ENCODE measurements around the gene WDR70.
A peak's percentile ranks its signal among the peaks of the same experiment; 100 is the strongest.
"Not testable (repeated sequence)": the region's sequence is repeated elsewhere in the genome, so short reads cannot be mapped to it uniquely, and the experiment has no call there.

The WDR70 gene

GRCh38 chr5:37654566-37654965 is 275.4 kb downstream of the WDR70 start:
- DNase-seq: not testable (repeated sequence)

- DNase-seq: no peak
These were observed 277.9 kb downstream of the WDR70 start for GRCh38 chr5:37657046-37657445.

GRCh38 chr5:37658440-37658839 is 279.3 kb downstream of the WDR70 start:
- DNase-seq: no peak

- DNase-seq: no peak
These were observed 281.2 kb downstream of the WDR70 start for GRCh38 chr5:37660319-37660718.

- DNase-seq: no peak
These were observed 282.3 kb downstream of the WDR70 start for GRCh38 chr5:37661227-37661920.

DNA sequence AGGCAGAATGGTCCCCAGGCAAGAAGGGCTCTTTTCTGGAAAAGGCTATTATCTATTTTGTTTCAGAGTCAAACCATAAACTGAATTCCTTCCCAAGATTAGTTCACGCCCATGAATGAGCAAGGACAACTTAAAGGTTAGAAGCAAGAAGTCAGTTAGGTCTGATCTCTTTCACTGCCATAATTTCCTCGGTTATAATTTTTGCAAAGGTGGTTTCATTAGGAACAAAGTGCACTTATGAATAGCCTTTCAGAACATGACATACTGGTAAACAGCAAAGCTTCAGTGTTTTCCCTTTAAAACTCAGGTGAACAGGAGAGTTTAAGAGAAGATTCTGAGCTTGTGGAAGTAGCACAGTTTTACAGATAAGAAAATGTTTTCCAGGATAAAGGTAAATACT is 282.8 kb downstream of the WDR70 start:
- no peak for DNase-seq

GRCh38 chr5:37662362-37662761 is 283.2 kb downstream of the WDR70 start:
- DNase-seq: no peak

GRCh38 chr5:37662789-37663485 is 283.8 kb downstream of the WDR70 start:
- no peak for DNase-seq

DNA sequence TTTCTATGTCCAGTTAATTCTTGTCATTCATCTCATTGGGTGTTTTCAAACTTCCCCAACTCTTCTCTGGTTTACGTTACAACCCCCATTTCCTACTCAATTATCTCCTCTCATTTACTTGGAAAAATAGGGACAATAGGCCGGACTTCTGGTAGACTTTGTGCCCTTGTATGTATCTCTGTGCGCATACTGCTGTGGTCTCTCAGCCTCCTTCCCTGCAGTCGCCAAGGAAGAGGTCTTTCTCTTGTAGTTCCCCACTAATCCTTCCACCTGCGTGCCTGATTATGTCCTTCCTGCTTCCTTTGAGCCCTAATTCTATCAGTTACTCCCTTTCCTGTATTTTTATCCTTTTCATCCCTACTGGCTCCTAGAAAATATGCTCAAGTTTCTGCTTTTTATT is 284.4 kb downstream of the WDR70 start:
- DNase-seq: no peak

DNA sequence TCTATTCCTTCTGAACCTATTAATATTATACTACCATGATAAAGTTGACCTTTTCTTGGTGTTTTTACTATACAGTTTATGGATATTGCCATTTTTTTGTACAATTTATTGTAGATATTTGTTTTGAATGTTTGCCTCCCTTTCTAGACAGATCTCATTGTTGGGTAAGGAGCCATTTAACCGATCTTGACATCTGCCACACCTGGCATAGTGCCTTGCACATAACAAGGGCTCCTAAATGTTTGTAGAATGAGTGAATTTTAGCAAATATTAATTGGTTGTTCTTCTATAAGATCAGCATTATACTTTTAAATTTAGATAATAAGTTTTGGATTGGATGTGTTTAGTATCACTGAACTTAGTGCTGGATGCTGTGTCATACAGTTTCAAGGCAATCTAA is 285.4 kb downstream of the WDR70 start:
- DNase-seq: no peak

- no peak for DNase-seq
These were observed 286.2 kb downstream of the WDR70 start for GRCh38 chr5:37665272-37665671.

DNA sequence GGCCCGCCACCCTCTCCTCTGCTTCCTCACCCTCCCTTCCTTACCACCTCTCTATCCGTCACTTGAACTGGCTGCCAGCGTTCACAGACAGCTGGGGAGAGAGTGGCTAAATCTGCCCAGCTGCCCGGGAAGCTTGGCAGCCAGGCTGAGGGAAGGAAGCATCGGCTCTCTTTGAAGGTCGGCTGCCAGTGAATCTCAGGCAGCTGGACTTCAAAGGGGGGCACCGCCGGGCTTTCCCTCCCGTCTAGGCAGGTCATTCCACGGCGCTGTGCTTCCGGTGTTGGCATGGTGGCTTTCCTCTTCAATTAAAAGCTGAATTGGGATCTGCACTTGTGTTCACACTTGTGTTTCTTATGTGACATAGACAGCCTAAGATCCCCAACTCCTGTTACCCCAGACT is 286.8 kb downstream of the WDR70 start:
- peak; percentile 25 for DNase-seq

- DNase-seq: no peak
These were observed 288.3 kb downstream of the WDR70 start for GRCh38 chr5:37667430-37667829.

DNA sequence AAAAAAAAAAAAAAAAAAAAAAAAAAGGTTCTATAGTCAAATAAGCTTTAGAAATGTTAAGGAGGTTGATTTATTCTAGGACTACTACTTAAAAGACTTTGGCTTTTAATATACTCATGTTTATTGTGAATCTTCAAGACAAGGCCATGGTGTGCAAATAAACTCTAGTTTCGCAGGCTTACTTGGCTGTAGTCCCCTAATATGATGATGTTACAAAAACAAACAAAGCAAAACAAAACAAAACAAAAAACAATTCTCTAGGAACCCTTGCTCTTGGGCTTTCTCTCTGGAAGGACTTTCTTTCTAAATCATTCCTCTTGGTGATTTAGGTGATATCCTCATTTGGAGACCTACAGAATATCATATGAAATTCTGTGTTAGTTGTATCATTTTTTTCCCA is 288.7 kb downstream of the WDR70 start:
- DNase-seq: no peak

DNA sequence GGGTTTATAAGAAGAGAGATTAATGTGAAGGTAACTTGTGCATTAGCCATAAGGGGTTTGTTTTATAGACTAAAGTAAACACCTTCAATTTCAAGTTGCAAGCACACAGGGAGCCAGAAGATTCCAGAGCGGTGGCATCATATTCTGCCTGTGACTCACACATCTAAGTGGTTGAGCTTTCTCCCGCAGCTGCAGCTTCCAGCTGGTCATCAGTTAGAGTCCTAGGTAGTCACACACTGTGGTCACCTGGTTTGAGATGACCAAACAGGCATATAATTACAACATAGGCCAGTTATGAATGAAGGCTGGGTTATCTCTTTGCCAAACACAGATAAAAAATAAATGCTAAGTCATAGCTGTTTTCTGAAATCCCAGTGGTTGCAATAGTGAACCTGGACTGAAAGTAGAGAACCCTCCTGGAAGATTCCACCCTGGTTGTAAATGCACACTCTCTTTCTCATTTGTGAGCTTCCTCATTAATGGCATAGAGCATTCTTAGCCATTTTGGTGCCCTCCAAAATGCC is 289.5 kb downstream of the WDR70 start:
- no peak for DNase-seq

DNA sequence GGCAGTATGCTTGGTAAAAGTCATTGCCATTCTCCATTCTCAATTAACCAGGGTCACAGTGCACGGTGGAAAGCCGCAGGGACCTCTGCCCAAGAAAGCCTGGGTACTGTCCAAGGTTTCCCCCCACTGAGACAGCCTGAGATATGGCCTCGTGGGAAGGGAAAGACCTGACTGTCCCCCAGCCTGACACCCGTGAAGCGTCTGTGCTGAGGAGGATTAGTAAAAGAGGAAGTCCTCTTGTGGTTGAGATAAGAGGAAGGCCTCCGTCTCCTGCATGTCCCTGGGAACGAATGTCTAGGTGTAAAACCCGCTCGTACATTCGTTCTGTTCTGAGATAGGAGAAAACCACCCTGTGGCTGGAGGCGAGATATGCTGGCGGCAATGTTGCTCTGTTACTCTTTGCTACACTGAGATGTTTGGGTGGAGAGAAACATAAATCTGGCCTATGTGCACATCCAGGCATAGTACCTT is 293.0 kb downstream of the WDR70 start:
- not testable (repeated sequence) for DNase-seq

DNA sequence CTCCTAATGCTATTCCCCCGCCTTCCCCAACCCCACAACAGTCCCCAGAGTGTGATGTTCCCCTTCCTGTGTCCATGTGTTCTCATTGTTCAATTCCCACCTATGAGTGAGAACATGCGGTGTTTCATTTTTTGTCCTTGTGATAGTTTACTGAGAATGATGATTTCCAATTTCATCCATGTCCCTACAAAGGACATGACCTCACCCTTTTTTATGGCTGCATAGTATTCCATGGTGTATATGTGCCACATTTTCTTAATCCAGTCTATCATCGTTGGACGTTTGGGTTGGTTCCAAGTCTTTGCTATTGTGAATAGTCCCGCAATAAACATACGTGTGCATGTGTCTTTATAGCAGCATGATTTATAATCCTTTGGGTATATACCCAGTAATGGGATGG is 295.2 kb downstream of the WDR70 start:
- DNase-seq: not testable (repeated sequence)

DNA sequence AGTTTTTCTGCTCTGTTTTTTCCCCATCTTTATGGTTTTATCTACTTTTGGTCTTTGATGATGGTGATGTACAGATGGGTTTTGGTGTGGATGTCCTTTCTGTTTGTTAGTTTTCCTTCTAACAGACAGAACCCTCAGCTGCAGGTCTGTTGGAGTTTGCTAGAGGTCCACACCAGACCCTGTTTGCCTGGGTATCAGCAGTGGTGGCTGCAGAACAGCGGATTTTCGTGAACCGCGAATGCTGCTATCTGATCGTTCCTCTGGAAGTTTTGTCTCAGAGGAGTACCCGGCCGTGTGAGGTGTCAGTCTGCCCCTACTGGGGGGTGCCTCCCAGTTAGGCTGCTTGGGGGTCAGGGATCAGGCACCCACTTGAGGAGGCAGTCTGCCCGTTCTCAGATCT is 300.2 kb downstream of the WDR70 start:
- not testable (repeated sequence) for DNase-seq

- DNase-seq: not testable (repeated sequence)
These were observed 300.8 kb downstream of the WDR70 start for GRCh38 chr5:37679903-37680302.

GRCh38 chr5:37683072-37683471 is 304.0 kb downstream of the WDR70 start:
- DNase-seq: no peak

GRCh38 chr5:37685211-37685610 is 306.1 kb downstream of the WDR70 start:
- no peak for DNase-seq

GRCh38 chr5:37685816-37686215 is 306.7 kb downstream of the WDR70 start:
- no peak for DNase-seq

DNA sequence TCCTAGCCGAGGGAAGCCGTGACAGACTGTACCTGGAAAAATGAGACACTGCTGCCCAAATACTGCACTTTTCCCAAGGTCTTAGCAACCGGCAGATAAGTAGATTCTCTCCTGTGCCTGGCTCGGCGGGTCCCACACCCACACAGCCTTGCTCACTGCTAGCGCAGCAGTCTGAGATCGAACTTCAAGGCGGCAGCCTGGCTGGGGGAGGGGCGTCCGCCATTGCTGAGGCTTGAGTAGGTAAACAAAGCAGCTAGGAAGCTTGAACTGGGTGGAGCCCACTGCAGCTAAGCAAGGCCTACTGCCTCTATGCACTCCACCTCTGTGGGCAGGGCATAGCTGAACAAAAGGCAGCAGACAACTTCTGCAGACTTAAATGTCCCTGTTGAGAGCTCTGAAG is 309.8 kb downstream of the WDR70 start:
- not testable (repeated sequence) for DNase-seq

- not testable (repeated sequence) for DNase-seq
These were observed 315.2 kb downstream of the WDR70 start for GRCh38 chr5:37694333-37694732.

Data from retina (tissue), 1 donor.